HG02763 (cell line): ENCODE results near the gene AMN.
"Not testable (repeated sequence)": the region's sequence is repeated elsewhere in the genome, so short reads cannot be mapped to it uniquely, and the experiment has no call there.

Experiments used
- ATAC-seq: cut with Tn5 transposase; IDR thresholded peaks from one replicate; pipeline ENCODE4 v1.9.1; 2021; ENCODE audit warnings: mild to moderate bottlenecking, moderate library complexity; ENCODE audit not compliant: unreplicated experiment

The AMN gene

GRCh38 chr14:102911991-102912761, 10.3 kb upstream of the AMN start:
- no peak for ATAC-seq

- no peak for ATAC-seq
These were observed 8.9 kb upstream of the AMN start for GRCh38 chr14:102913341-102914211.

- no peak for ATAC-seq
These were observed 7.8 kb upstream of the AMN start for GRCh38 chr14:102914474-102915291.

GRCh38 chr14:102915292-102916110, 7.0 kb upstream of the AMN start:
- ATAC-seq, result no peak

- no peak for ATAC-seq
These were observed 6.0 kb upstream of the AMN start for GRCh38 chr14:102916347-102917055.

GRCh38 chr14:102917056-102917385, 5.4 kb upstream of the AMN start:
- no peak for ATAC-seq

- ATAC-seq, result no peak
These were observed 4.8 kb upstream of the AMN start for GRCh38 chr14:102917469-102918211.

GRCh38 chr14:102918438-102918837, 4.0 kb upstream of the AMN start:
- no peak for ATAC-seq

- ATAC-seq, result no peak
These were observed 2.0 kb upstream of the AMN start for GRCh38 chr14:102920273-102920997.

GRCh38 chr14:102920998-102921304, 1.5 kb upstream of the AMN start:
- no peak for ATAC-seq

- ATAC-seq, result no peak
These were observed 900 bp downstream of the AMN start for GRCh38 chr14:102923201-102923924.

- ATAC-seq, result no peak
These were observed 1.5 kb downstream of the AMN start for GRCh38 chr14:102923925-102924486.

- no peak for ATAC-seq
These were observed 2.4 kb downstream of the AMN start for GRCh38 chr14:102924632-102925588.

- ATAC-seq, result no peak
These were observed 3.2 kb downstream of the AMN start for GRCh38 chr14:102925646-102926045.

GRCh38 chr14:102926104-102926503, 3.6 kb downstream of the AMN start:
- ATAC-seq, result no peak

- ATAC-seq, result not testable (repeated sequence)
These were observed 4.4 kb downstream of the AMN start for GRCh38 chr14:102926840-102927239.
